NT2/D1 (cell line): ENCODE results near the gene IGLL5.

Experiments used
- SUZ12 ChIP-seq: IDR thresholded peaks from 2 replicates; pipeline ENCODE4 v1.6.1; 2011; ENCODE audit not compliant: insufficient read length, insufficient read depth; ENCODE audit errors: extremely low read depth
- YY1 ChIP-seq: IDR thresholded peaks from 2 replicates; pipeline ENCODE4 v1.6.1; 2011; ENCODE audit not compliant: insufficient read length, insufficient read depth
- ZNF274 ChIP-seq: IDR thresholded peaks from 2 replicates; pipeline ENCODE4 v1.6.1; 2011; ENCODE audit warnings: mild to moderate bottlenecking, low read depth, low read length

- TF ChIP-seq ZNF274 (no peak), YY1 (no peak), SUZ12 (no peak)
Observed at GRCh38 chr22:22933807-22934542, 46.4 kb downstream of the IGLL5 start.
